ENCODE results near the gene CDH13.

CDH13 gene

GRCh38 chr16:83300326-83300725, 673.6 kb downstream of the CDH13 start:
- no peak for DNase-seq (ENCODE audit: low read depth in 2 of 2)

GRCh38 chr16:83301971-83302370, 675.2 kb downstream of the CDH13 start:
- DNase-seq (ENCODE audit: low read depth in 2 of 2): no peak

- DNase-seq (ENCODE audit: low read depth in 2 of 2): no peak
Observed at GRCh38 chr16:83302853-83303252, 676.1 kb downstream of the CDH13 start.

GRCh38 chr16:83305092-83305491, 678.3 kb downstream of the CDH13 start:
- DNase-seq (ENCODE audit: low read depth in 2 of 2): no peak

- no peak for DNase-seq (ENCODE audit: low read depth in 2 of 2)
Observed at GRCh38 chr16:83306961-83307593, 680.3 kb downstream of the CDH13 start.

GRCh38 chr16:83307594-83307992, 680.8 kb downstream of the CDH13 start:
- DNase-seq (ENCODE audit: low read depth in 2 of 2): no peak

- no peak for DNase-seq (ENCODE audit: low read depth in 2 of 2)
Observed at GRCh38 chr16:83308414-83308813, 681.6 kb downstream of the CDH13 start.

- no peak for DNase-seq (ENCODE audit: low read depth in 2 of 2)
Observed at GRCh38 chr16:83310816-83311215, 684.0 kb downstream of the CDH13 start.

GRCh38 chr16:83312015-83312717, 685.4 kb downstream of the CDH13 start:
- DNase-seq (ENCODE audit: low read depth in 2 of 2): no peak

- no peak for DNase-seq (ENCODE audit: low read depth in 2 of 2)
Observed at GRCh38 chr16:83312718-83313245, 686.0 kb downstream of the CDH13 start.

- no peak for DNase-seq (ENCODE audit: low read depth in 2 of 2)
Observed at GRCh38 chr16:83315271-83315670, 688.5 kb downstream of the CDH13 start.

GRCh38 chr16:83316458-83316857, 689.7 kb downstream of the CDH13 start:
- no peak for DNase-seq (ENCODE audit: low read depth in 2 of 2)

GRCh38 chr16:83318390-83318789, 691.6 kb downstream of the CDH13 start:
- no peak for DNase-seq (ENCODE audit: low read depth in 2 of 2)

- no peak for DNase-seq (ENCODE audit: low read depth in 2 of 2)
Observed at GRCh38 chr16:83328936-83329335, 702.2 kb downstream of the CDH13 start.

- no peak for DNase-seq (ENCODE audit: low read depth in 2 of 2)
Observed at GRCh38 chr16:83329441-83329840, 702.7 kb downstream of the CDH13 start.

GRCh38 chr16:83330251-83330650, 703.5 kb downstream of the CDH13 start:
- DNase-seq (ENCODE audit: low read depth in 2 of 2): no peak

- no peak for DNase-seq (ENCODE audit: low read depth in 2 of 2)
Observed at GRCh38 chr16:83335076-83335475, 708.3 kb downstream of the CDH13 start.

GRCh38 chr16:83336603-83337002, 709.8 kb downstream of the CDH13 start:
- no peak for DNase-seq (ENCODE audit: low read depth in 2 of 2)

- no peak for DNase-seq (ENCODE audit: low read depth in 2 of 2)
Observed at GRCh38 chr16:83338138-83338537, 711.4 kb downstream of the CDH13 start.

GRCh38 chr16:83338941-83339340, 712.2 kb downstream of the CDH13 start:
- DNase-seq (ENCODE audit: low read depth in 2 of 2): no peak

- DNase-seq (ENCODE audit: low read depth in 2 of 2): no peak
Observed at GRCh38 chr16:83343935-83344366, 717.2 kb downstream of the CDH13 start.

GRCh38 chr16:83345846-83346640, 719.3 kb downstream of the CDH13 start:
- no peak for DNase-seq (ENCODE audit: low read depth in 2 of 2)

Data from stimulated activated CD4-positive, alpha-beta T cell treated with anti-CD3 and anti-CD28 coated beads, Interleukin-15, amount 100 ng/mL, for 48 hours (primary cell).